Stimulated activated CD8-positive, alpha-beta memory T cell treated with anti-CD3 and anti-CD28 coated beads, Interleukin-7, amount 100 ng/mL, for 48 hours (primary cell): ENCODE data around the gene PWWP2B.

Experiments
- DNase-seq, 2 donors: peaks; one replicate each; pipeline ENCODE4 v3.0.0-alpha.2; 2020; ENCODE audit warnings: low read depth in 1 of 2; ENCODE audit errors: extremely low read depth in 1 of 2

PWWP2B gene

DNA sequence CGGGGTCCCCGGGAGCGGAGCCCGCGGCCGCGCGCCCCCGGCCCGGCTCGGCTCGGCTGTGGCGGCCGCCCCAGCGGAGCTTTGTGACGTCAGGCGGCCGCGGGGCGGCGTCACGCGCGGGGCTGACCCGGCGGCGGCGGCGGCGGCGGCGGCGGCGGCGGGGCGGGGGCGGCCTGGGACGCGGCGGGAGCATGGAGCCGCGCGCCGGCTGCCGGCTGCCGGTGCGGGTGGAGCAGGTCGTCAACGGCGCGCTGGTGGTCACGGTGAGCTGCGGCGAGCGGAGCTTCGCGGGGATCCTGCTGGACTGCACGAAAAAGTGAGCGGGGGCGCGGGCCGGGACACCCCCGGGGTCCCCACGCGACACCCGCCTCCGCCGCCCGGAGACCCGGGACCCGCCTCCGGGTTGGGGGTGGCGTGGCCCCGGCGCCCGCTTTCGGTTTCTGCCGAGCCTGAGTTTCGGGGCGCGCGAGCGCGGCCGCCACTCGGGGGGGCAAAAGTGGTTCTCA lies at the start of gene PWWP2B:
PWWP2B (plus strand) TSS at position 165 of the 506 bp plus-strand sequence; CDS start at position 192, 27 bp downstream.
- no peak for DNase-seq

DNA sequence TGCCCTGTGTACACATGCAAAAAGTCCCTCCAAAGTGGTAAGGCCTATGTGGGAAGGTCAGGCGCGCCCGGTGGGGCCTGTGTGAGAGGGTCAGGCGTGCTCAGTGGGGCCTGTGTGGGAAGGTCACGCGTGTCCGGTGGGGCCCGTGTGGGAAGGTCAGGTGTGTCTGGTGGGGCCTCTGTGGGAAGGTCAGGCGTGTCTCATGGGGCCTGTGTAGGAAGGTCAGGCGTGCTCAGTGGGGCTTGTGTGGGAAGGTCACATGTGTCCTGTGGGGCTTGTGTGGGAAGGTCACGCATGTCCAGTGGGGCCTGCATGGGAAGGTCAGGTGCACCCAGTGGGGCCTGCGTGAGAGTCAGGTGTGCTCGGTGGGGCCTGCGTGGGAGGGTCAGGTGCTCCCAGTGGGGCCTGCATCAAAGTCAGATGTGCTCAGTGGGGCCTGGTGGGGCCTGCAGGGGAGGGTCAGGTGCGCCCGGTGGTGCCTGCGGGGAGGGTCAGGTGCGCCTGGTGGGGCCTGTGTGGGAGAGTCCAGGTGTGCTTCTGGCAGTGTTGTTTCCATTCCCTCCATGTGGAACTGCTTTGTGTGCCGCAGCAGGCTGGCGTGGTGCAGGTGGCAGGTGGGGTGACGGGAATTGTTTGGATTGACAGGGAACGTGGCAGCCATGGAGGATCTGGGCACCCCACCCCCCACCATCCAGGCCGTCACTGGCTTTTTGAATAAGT lies 49.6 kb upstream of the PWWP2B start:
- no peak for DNase-seq

- DNase-seq = no peak
Measured at GRCh38 chr10:132347931-132348267, 49.1 kb upstream of the PWWP2B start.

GRCh38 chr10:132349766-132350165 lies 47.2 kb upstream of the PWWP2B start:
- DNase-seq = no peak

- DNase-seq = no peak
Measured at GRCh38 chr10:132350391-132350790, 46.6 kb upstream of the PWWP2B start.

- no peak for DNase-seq
Measured at GRCh38 chr10:132350946-132351345, 46.1 kb upstream of the PWWP2B start.

DNA sequence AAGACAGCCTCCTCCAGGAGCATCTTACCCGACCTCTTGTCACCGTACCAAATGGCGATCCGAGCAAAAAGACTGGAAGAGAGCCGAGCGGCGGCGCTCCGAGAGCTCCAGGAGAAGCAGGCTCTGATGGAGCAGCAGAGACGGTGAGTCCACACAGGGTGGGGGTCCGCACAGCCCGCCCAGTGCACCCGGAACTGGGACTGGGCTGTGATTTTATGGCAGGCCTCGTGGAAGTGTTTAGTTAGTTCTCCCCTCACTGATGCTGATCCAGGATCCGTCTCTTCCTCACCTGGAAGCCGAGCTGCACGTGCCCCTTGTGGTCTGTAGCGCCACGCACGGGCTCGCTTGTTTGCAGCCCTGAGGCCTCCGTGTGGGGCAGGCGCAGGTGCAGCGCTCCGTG lies 45.4 kb upstream of the PWWP2B start:
- no peak for DNase-seq

DNA sequence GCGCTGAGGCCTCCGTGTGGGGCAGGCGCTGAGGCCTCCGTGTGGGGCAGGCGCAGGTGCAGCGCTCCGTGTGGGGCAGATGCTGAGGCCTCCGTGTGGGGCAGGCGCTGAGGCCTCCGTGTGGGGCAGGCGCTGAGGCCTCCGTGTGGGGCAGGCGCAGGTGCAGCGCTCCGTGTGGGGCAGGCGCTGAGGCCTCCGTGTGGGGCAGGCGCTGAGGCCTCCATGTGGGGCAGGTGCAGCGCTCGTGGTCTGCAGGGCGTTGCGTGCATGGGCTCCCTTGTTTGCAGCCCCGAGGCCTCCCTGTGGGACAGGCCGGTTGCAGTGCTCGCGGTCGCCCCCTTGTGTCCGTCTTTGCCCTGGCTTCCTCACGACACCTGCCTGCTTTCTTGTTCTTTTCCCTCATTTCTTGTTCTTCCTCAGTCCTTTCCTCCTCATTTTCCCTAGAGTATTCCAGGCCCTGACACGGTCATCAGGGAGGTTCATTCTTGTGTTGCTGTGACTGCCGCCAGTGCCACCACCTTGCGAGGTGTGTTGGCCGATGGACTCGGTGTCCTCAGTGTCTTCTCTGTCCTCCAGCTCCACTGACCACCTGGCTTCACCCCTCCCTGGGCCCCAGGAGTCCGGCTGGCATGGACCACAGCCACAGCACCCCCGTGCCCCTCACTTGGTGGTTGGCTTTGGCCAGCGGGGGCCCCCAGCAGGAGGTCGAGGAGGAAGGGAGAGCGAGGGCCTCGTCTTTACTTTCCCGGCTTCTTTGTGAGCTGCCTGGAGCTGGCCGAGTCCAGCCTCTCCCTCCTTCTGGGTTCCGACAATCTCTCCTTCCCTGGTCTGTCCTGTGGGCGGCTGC lies 44.3 kb upstream of the PWWP2B start:
- DNase-seq = peak in 1 of 2 donors; percentile 50

DNA sequence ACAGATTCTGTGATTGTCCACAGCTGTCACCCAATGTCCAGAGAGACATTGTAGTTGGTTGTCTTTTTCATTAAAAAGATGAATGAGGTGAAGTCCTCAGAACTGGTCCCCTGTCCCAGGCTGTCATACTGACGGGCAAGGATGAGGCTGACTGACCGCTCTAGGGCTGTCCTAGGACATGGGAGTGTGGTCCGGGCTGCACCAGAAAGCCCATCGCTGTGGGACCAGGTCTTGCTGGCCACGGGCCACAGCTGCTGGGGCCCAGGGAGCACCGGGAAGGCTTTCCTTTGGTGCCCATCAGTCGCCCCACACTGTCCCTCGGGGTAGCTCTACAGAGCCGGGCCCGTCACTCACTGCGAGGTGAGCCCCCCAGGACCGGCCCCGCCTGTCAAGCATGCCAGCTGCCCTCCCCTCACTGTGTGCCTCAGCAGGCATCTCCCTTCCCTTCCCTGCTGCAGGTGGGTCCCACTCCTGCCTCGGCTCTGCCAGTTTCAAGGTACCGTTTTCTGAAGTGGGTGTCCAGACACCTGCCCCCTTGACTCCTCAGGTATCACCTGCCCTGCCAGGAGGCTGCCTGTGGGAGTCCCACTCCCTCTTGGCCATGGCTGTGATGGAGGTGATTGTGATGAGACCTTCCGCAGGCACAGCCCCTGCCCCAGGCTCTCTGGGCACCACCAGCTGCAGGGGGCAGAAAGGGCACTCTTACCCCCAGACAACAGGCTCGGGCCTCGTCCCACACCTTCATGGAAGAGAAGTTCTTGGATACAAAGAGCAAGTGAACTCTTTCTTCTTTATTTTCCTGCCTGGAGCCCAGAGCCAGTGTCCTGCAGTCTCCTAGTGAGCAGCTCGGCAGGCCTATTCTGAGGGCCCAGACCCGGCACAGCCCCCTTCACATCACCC lies 43.3 kb upstream of the PWWP2B start:
- DNase-seq = no peak

DNA sequence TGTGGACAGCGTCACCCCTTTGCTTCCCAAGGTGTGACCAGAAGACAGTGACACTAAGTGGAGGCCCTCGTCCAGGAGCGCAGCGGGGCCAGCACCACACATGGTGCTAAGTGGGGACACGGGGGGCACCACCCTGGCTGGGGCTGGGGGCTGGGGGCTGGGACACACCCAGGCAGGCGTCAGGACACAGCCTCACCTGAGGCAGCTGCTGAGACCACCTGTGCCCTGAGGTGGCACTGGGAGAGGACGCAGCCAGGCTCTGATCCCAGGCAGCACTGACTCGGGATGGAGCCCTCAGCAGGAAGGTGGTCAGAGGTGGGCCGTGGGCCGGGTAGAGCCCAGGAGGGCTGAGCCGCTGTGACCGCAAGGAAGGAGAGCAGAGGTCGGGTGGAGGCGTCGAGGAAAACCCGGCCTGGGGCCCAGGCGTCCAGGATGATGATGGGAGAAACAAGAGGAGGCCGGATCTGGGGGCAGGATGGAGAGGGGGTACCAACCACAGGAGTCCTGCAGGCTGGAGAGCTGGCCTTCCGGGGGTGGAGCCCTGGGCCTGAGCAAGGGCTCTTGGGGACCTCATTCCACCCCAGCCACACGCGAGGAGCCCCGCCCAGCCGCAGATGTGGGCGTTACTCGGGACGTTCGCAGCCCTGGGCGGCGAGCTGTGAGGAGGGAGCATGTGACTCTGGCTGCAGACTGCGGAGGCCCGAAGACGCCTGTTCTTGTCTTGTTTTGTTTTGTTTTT lies 42.5 kb upstream of the PWWP2B start:
- DNase-seq = no peak

GRCh38 chr10:132355297-132355696 lies 41.7 kb upstream of the PWWP2B start:
- no peak for DNase-seq

DNA sequence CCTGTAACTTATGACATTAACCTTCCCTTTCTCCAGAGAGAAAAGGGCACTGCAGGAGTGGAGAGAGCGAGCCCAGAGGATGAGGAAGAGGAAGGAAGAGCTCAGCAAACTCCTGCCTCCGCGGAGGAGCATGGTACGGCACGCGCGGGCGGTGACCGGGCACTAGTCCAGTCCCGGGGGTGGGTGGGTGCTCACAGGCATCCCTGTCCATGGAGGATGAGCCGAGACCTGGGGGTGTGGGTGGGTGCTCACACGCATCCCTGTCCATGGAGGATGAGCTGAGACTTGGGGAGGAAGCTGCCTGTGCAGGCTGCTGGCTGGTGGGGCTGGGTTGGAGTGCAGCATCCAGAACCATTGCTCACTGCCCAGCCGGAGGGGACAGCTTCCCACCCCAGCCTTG lies 41.2 kb upstream of the PWWP2B start:
- no peak for DNase-seq

GRCh38 chr10:132356621-132357195 lies 40.3 kb upstream of the PWWP2B start:
- no peak for DNase-seq

- no peak for DNase-seq
Measured at GRCh38 chr10:132357286-132358058, 39.5 kb upstream of the PWWP2B start.

DNA sequence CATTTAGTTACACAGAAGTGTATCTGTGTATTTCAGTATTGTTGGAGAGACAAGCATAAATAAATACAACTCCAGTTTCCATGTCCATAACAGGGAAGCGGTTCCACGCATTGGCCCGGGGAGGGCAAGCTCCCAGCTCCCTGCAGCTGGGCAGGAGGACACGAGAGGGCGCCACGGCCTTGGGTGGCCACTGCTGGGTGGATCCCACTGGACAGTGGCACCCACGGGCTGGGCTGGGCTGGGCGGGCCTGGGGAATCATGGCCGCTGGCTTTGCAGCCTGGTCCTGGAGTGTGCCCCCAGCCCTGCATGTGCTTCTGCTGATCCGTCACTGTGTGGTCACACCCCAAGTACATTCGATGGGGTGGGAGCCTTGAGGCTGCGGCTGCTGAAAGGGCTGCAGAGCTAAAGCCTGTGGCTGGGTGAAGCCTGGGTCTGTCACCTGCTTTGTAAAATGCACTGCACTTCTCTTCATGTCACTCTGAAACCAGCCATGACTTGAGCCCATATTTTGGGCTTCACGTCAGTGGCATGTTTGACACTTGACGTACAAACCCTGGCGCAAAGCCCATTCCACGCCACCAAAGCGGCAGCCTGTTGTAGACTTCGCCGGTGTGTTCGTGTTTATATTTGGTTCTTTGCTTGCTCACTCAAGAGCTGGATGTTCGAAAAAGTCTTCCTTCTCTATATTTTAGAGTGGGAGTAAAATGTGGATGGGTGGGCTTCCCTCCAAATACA lies 37.5 kb upstream of the PWWP2B start:
- no peak for DNase-seq

DNA sequence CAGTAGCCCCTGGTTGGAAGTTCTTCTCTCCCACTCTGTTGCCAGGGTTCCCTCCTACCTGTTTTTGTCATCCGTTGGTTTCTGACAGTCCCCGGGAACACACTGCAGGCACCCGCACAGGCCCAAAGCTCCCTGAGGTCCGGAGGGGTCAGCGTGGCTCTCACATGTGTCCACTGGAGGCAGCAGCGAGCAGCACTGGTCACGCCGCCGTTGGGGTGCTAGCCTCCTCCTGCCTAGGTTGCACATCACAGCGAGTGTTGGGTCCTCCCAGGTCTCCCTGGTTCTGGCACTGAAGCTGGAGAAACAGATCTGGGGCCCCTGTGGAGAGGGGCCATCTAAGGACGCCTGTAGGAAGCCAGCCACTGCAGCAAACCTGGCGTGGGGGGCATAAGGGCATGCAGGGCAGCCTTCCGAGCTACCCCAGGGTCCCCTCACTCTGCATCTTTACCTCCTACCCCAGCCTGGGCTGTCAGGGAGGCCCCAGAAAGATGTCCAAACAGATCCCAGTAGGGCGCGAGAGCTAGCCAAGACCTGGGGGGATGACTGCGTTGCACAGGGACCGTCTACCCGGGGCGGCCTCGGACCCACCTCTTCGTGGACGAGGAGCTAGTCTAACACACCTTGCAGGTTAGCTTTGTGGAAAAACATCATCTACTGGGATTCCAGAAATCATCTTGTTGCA lies 36.1 kb upstream of the PWWP2B start:
- DNase-seq = no peak

DNA sequence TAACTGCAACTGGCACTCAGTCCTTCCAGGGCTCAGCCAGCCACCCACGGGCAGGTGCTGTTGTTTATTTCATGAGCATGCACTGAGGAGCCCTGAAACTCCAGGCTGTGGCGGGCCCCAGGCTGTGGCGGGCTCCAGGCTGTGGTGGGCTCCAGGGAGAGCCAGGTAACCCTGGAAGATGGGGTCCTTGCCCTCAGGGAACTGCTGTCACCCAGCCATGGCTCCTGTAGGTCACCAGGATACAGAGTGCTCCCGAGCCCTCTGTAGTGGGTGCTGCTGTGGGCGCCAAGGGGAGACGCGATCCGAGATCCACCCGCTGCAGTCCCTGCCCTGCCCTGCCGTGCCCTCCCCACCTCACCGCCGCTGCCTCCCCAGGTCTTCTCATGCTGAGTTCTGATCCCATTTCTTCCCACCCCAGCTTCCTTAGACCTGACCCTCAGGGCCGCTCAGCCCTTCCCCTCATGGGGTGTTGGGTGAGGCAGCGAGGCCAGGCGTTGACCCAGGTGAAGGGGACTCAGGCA lies 35.4 kb upstream of the PWWP2B start:
- DNase-seq = no peak

GRCh38 chr10:132362151-132362611 lies 34.8 kb upstream of the PWWP2B start:
- no peak for DNase-seq
